ENCODE results near the gene HINT1.

DNA sequence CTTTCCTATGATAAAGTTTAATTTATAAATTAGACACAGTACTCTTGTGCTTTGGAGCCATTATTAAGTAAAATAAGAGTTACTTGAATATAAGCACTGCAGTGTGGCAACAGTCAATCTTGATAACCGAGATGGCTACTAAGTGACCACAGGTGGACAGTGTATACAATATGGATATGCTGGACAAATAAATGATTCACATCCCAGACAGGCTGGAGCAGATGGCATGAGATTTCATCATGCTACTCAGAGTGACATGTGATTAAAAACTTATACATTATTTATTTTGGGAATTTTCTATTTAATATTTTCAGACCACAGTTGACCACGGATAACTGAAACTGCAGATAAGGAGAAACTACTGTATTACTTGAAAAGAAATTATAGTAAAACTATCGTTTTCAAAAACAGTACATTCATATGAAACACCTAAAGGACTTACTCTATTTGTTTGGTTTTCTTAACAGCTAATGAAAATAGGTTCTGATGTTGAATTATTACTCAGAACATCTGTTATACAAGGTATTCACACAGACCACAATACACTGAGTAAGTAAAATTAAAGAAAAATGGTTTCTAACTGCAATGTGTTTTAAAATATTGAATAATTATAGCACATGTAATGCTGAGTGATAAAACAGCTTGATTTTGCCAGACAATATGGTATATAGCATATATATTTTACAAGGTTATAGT is 21.7 kb upstream of the HINT1 start:
- TF ChIP-seq, protein P1, sequence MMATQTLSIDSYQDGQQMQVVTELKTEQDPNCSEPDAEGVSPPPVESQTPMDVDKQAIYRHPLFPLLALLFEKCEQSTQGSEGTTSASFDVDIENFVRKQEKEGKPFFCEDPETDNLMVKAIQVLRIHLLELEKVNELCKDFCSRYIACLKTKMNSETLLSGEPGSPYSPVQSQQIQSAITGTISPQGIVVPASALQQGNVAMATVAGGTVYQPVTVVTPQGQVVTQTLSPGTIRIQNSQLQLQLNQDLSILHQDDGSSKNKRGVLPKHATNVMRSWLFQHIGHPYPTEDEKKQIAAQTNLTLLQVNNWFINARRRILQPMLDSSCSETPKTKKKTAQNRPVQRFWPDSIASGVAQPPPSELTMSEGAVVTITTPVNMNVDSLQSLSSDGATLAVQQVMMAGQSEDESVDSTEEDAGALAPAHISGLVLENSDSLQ (IDR thresholded peaks at IDR 0.05), result no peak
- TF ChIP-seq TARDBP (IDR thresholded peaks at IDR 0.05), result no peak
- no peak for TF ChIP-seq SP1 (IDR thresholded peaks at IDR 0.05)
- TF ChIP-seq FOXA1 (IDR thresholded peaks at IDR 0.05), result no peak
- no peak for TF ChIP-seq LEF1 (IDR thresholded peaks at IDR 0.05; ENCODE audit: borderline replicate concordance)
- TF ChIP-seq FOXM1 (IDR thresholded peaks at IDR 0.05; ENCODE audit: borderline replicate concordance), result no peak
- TF ChIP-seq BHLHE40 (IDR thresholded peaks at IDR 0.05; ENCODE audit: borderline replicate concordance), result no peak
- no peak for TF ChIP-seq ELF4 (IDR thresholded peaks at IDR 0.05)
- TF ChIP-seq L3MBTL2 (conservative IDR thresholded peaks at IDR 0.05), result no peak
- TF ChIP-seq SUZ12 (IDR thresholded peaks at IDR 0.05), result no peak
- TF ChIP-seq HDGF (IDR thresholded peaks at IDR 0.05; ENCODE audit: borderline replicate concordance), result no peak
- no peak for TF ChIP-seq ARNT (IDR thresholded peaks at IDR 0.05)

All from HEK293T (cell line).